HG03025 (cell line): ENCODE measurements around the gene ZC3H12A.
A peak's percentile ranks its signal among the peaks of the same experiment; 100 is the strongest.

Source experiments
- ATAC-seq: cut with Tn5 transposase; IDR thresholded peaks from one replicate; pipeline ENCODE4 v1.9.1; 2021; ENCODE audit warnings: mild to moderate bottlenecking, moderate library complexity; ENCODE audit not compliant: unreplicated experiment, low FRiP score

ZC3H12A gene

DNA sequence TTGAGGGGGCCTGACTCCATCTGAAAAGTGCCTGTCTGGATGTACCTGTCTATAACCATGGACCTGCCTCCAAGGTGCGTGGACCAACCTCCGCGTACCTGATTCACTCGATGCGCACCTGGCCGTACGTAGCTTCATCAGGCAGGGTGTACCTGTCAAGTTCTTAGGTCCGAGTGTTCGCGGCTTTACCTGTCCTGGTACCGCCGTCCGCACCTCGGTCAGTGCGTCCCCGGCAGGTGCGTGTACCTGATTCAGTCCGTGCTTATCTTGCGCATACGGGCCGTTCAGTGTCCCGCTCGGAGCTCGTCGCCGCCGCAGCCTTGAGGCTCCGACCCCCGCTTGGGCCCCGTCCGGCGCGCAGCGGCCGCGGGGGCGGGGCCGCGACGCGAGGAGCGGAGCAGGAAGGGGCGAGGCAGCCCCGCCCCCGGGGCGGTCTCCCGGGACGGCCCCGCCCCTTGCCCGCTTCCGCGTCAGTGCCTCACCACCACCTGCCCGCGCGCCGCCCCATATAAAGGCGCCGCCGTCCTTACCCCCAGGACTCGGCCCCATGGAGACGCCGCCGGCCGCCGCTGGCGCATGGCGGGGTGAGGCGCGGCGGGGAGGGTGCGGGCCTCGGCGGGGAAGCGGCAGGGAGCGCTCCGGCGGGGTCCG is at the start of gene ZC3H12A:
ZC3H12A (plus strand) TSS at position 535 of the 651 bp plus-strand sequence. CDS start 917 bp downstream, outside the sequence.
- peak; percentile 54 for ATAC-seq

DNA sequence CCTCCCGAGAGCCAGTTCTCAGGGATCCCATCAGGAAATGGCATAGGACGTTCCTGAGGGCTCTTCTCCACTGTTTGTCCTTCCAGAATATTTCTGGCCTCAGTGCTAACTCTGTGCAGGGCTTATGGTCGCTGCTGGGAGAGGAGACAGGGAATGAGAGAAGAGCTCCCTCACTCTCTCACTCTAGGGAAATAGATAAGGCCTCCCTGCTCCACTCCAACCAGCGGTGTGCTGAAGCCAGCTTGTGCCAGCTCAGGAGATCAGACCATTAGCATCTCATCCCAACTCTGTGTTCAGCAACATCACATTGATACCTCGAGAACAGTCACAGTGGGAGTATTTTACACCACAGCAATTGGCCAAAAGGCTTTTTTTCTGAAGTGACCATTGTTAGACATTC is 49.2 kb upstream of the ZC3H12A start:
- no peak for ATAC-seq

- ATAC-seq = no peak
Measured at GRCh38 chr1:37429029-37429428, 45.4 kb upstream of the ZC3H12A start.

GRCh38 chr1:37430103-37430985 is 44.0 kb upstream of the ZC3H12A start:
- ATAC-seq = no peak

DNA sequence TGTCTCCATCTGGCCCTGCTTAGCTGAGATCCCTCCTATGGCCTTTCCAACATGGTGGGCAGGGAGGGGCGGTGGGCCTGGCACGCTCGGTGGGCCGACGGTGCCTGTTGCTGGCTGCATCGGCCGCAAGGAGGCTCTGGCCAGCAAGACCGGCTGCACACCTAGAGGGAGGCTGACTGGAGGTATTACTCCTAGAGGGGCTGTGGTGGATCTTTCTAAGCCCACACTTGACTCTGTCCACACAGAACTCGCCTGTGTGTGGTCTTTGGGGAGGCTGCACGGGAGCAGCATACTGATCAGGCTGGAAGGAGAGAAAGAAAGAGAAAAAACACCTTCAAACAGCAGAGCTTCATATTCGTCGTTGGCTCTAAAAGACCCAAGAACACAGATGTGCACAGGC is 41.7 kb upstream of the ZC3H12A start:
- ATAC-seq = no peak

DNA sequence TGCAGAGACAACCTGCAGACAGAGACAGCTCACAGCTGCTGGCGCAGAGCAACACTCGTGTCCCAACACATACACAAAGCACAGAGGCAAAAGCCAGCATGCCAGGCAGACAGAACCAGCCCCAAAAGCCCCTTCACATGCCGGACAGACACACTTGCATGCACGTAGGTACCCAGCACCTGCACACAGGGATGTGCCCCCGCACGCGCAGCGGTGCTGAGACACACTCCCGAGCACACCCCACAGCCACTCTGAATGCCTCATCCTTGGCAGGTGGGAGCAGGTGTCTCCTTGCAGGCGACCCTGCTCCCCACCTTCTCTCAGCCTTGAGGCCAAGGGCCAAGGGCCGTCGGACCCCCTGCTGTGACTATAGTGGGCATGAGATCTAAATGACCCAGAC is 41.2 kb upstream of the ZC3H12A start:
- ATAC-seq = no peak

DNA sequence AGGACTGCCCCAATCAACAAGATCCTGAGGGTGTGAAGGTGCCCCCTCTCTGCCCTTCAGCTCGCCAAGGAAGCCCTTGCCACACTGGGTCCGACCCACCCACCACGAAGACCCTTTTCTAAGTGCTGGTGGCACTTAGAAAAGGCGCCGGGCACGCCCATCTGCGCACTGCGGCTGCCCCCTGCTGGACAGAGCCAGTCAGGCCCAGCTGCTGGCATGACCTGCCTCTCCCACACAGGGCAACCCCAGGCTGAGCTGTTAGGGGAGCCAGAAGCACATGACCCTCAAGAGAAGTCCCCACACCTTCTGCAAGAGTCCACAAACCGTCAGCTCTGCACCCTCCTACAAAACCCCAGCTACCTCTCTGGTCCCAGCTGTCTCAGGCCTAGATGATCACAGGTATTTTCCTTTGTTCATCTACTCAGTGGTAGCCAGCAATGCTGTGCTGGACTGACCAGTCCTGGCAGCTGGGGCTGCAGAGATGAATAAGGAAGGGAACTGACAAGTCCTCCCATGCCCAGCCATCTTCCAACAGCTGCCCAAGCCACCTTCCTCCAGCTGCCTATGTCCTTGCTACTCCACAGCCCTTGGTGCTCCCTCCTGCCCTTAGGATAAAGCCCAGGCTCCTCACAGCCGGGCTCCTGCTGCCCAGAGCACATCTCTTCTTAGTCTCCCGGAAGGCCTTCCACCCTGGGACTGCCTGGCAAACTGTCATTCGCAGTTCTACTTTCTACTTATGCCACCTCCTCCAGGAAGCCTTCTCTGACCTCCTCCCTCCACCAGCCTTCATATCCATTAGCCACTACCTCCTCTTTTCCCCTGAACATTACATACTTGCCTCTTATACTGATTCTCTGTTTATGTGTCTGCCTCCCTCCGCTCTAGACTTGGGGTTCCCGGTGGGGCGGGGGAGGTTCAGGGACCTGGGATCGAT is 39.8 kb upstream of the ZC3H12A start:
- no peak for ATAC-seq

- no peak for ATAC-seq
Measured at GRCh38 chr1:37437087-37437486, 37.3 kb upstream of the ZC3H12A start.

GRCh38 chr1:37438037-37438868 is 36.1 kb upstream of the ZC3H12A start:
- ATAC-seq = no peak

DNA sequence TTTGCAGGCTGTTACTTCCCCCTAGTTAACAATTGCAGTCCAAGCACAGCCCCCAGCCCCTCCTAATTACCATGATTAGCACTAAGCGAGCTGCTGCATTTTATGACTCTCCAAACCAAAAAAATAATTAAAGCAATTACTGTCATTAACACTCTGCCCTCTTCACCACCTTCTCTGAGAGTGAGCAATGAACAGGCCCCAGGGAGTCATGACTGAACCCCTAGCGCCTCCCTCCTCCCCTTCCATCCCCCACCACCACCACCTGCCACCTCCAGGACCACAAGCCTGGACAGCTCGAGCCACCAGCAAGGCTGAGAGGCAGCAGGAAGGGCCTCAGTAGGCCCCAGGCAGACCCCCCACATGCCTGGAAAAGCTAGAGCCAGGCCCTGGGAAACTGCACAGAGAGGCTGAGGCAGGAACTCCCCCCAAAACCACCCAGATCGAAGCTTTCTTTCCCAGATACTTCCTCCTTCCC is 35.5 kb upstream of the ZC3H12A start:
- ATAC-seq = no peak

DNA sequence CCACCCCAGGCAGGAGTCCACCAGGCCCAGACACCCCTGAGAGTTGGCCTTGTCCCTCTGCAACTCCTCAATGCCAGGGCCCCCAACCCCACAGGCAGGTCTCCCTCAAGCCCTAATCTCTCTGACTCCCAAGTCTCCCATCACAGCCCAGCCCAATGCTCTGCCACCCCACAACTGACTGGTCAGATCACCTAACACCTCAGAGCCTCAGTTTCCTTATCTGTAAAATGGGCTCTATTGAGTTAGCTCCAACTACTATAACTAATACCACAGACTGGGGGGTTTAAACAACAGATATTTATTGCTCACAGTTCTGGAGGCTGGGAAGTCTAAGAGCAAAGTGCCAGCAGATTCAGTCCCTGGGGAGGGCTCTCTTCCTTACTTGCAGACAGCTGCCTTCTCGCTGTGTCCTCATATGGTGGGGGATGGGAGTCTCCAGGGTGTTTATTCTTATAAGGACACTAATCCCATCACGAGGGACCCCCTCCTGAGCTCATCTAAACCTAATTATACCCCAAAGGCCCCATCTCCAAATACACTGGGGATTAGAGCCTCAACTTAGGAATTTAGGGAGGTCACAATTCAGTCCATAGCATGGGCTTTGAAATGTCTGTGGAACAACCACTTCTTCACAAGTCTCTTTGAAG is 34.9 kb upstream of the ZC3H12A start:
- ATAC-seq = no peak

- ATAC-seq = no peak
Measured at GRCh38 chr1:37441490-37441889, 32.9 kb upstream of the ZC3H12A start.

- ATAC-seq = no peak
Measured at GRCh38 chr1:37442139-37442538, 32.2 kb upstream of the ZC3H12A start.

- no peak for ATAC-seq
Measured at GRCh38 chr1:37442644-37443043, 31.7 kb upstream of the ZC3H12A start.

GRCh38 chr1:37446874-37447273 is 27.5 kb upstream of the ZC3H12A start:
- ATAC-seq = no peak

- ATAC-seq = no peak
Measured at GRCh38 chr1:37448185-37448584, 26.2 kb upstream of the ZC3H12A start.

DNA sequence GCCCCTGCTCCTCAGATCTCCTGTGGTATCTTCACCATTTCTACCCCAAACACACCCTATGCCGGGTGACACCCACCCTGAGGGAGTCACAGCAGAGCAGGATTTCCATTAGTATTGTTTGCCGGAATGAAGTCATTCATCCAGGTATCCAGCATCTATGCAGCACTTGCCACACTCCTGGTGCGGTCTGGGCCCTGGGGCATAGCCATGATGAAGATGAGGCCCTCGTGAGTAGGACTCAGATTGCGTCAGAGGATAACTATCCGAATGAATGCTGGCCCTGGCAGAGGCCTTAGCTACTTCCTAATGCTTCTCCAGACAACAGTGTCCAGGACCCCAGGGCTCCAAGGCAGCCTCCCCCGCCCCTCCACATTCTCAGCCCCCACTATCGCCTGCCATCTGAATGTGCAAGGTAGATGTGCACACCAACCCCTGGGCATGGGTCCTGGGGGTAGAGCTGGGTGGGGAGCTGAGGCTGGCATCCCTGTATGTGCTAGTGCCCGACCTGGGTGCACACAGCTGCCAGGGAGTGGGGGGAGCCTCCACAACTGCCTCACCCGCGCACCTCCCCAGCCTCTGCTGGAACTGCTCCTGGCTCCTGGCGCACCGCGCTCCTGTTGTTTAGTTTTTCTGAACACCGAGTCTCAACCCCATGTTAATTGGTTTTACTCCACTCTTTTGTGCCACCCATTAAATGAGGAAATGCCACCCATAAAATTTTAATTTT is 25.5 kb upstream of the ZC3H12A start:
- no peak for ATAC-seq

DNA sequence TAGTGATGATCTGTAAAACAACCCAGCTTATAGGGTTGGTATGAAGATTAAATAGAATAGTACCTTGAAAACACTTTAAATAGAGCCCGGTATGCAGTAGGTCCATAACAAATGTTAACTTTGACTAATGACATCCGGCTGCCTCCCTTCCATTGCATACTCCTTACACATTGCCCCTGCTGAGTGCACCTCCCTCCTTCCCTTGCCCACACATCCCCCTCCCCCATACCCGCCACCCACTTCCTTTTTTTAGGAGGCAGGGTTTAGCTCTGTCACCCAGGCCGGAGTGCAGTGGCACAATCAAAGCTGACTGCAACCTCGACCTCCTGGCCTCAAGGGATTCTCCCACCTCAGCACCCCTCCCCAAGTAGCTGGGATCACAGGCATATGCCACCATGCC is 24.4 kb upstream of the ZC3H12A start:
- ATAC-seq = no peak

GRCh38 chr1:37452416-37452815 is 22.0 kb upstream of the ZC3H12A start:
- ATAC-seq = no peak
